ENCODE results near the gene S100A12.
"Not testable (repeated sequence)": the region's sequence is repeated elsewhere in the genome, so short reads cannot be mapped to it uniquely, and the experiment has no call there.

Gene S100A12

GRCh38 chr1:153375511-153375910 lies at the start of gene S100A12:
S100A12 (minus strand) TSS chr1:153375621; CDS start chr1:153374592, 1,029 bp downstream.
- Mint-ChIP-seq H3K27me3 (no peaks in the 10 kb centered on the region), H3K4me1 (ENCODE audit: low read depth) (peaks cover 67% of the 10 kb centered on the region), H3K36me3 (ENCODE audit: low read depth) (no peaks in the 10 kb centered on the region), H3K9me3 (no peaks in the 10 kb centered on the region), H3K27ac (peak within 1 kb of the TSS; percentile 52), H3K4me3 (no peak within 1 kb of the TSS)
- intact Hi-C loops (cut with micrococcal nuclease): no loop called here

- Mint-ChIP-seq H3K27ac (no peak overlapping the region), H3K4me3 (no peak overlapping the region), H3K9me3 (no peaks in the 10 kb centered on the region), H3K4me1 (ENCODE audit: low read depth) (no peaks in the 10 kb centered on the region), H3K27me3 (peaks cover 45% of the 10 kb centered on the region), H3K36me3 (ENCODE audit: low read depth) (no peaks in the 10 kb centered on the region)
- intact Hi-C loops (cut with micrococcal nuclease): no loop called here
Observed at GRCh38 chr1:153422450-153423068, 47.1 kb upstream of the S100A12 start.

- H3K27me3 Mint-ChIP-seq: peaks cover 32% of the 10 kb centered on the region
- intact Hi-C loops (cut with micrococcal nuclease): no loop called here
Observed at GRCh38 chr1:153420306-153420705, 44.9 kb upstream of the S100A12 start.

GRCh38 chr1:153419436-153419793 lies 44.0 kb upstream of the S100A12 start:
- H3K9me3 Mint-ChIP-seq; H3K27ac Mint-ChIP-seq; H3K4me1 Mint-ChIP-seq (ENCODE audit: low read depth); H3K36me3 Mint-ChIP-seq (ENCODE audit: low read depth); H3K4me3 Mint-ChIP-seq; intact Hi-C loops (cut with micrococcal nuclease): not testable (repeated sequence)
- peaks cover 29% of the 10 kb centered on the region for H3K27me3 Mint-ChIP-seq

More at GRCh38 chr1:153420306-153420705, 44.9 kb upstream of the S100A12 start:
- Mint-ChIP-seq H3K27ac (no peak overlapping the region), H3K9me3 (no peaks in the 10 kb centered on the region), H3K4me1 (ENCODE audit: low read depth) (no peaks in the 10 kb centered on the region), H3K36me3 (ENCODE audit: low read depth) (no peaks in the 10 kb centered on the region), H3K4me3 (no peak overlapping the region)

GRCh38 chr1:153418758-153419435 lies 43.5 kb upstream of the S100A12 start:
- H3K27ac Mint-ChIP-seq; H3K9me3 Mint-ChIP-seq; H3K4me1 Mint-ChIP-seq (ENCODE audit: low read depth); intact Hi-C loops (cut with micrococcal nuclease); H3K4me3 Mint-ChIP-seq; H3K36me3 Mint-ChIP-seq (ENCODE audit: low read depth): not testable (repeated sequence)
- peaks cover 27% of the 10 kb centered on the region for H3K27me3 Mint-ChIP-seq

GRCh38 chr1:153417136-153417888 lies 41.9 kb upstream of the S100A12 start:
- H3K36me3 Mint-ChIP-seq (ENCODE audit: low read depth): no peaks in the 10 kb centered on the region
- H3K4me3 Mint-ChIP-seq: no peak overlapping the region

GRCh38 chr1:153415850-153416570 lies 40.6 kb upstream of the S100A12 start, which contains the start of gene S100A7A:
S100A7A (plus strand) TSS chr1:153416520; CDS start chr1:153418083, 1,563 bp downstream.
- Mint-ChIP-seq H3K36me3 (ENCODE audit: low read depth) (no peaks in the 10 kb centered on the region), H3K9me3 (no peaks in the 10 kb centered on the region), H3K4me3 (no peak within 1 kb of the TSS), H3K4me1 (ENCODE audit: low read depth) (no peaks in the 10 kb centered on the region), H3K27me3 (peaks cover 28% of the 10 kb centered on the region), H3K27ac (no peak within 1 kb of the TSS)
- intact Hi-C loops (cut with micrococcal nuclease): no loop called here

More at GRCh38 chr1:153417136-153417888, 41.9 kb upstream of the S100A12 start:
- Mint-ChIP-seq H3K27me3 (peaks cover 26% of the 10 kb centered on the region), H3K4me1 (ENCODE audit: low read depth) (no peaks in the 10 kb centered on the region), H3K27ac (no peak overlapping the region), H3K9me3 (no peaks in the 10 kb centered on the region)
- intact Hi-C loops (cut with micrococcal nuclease): no loop called here

- H3K27ac Mint-ChIP-seq; intact Hi-C loops (cut with micrococcal nuclease); H3K9me3 Mint-ChIP-seq; H3K36me3 Mint-ChIP-seq (ENCODE audit: low read depth); H3K4me1 Mint-ChIP-seq (ENCODE audit: low read depth); H3K4me3 Mint-ChIP-seq: not testable (repeated sequence)
- peaks cover 29% of the 10 kb centered on the region for H3K27me3 Mint-ChIP-seq
Observed at GRCh38 chr1:153413961-153414360, 38.5 kb upstream of the S100A12 start.

- H3K36me3 Mint-ChIP-seq (ENCODE audit: low read depth); H3K27ac Mint-ChIP-seq; H3K9me3 Mint-ChIP-seq; intact Hi-C loops (cut with micrococcal nuclease); H3K4me3 Mint-ChIP-seq: not testable (repeated sequence)
- Mint-ChIP-seq H3K4me1 (ENCODE audit: low read depth) (peaks cover 33% of the 10 kb centered on the region), H3K27me3 (peaks cover 28% of the 10 kb centered on the region)
Observed at GRCh38 chr1:153407274-153407673, 31.9 kb upstream of the S100A12 start.

- intact Hi-C loops (cut with micrococcal nuclease): loop anchor here (2.0 kb wide), 1 partner anchor 15 kb away; the partner anchor contains the start of gene S100A8
- H3K9me3 Mint-ChIP-seq; H3K4me3 Mint-ChIP-seq; H3K36me3 Mint-ChIP-seq (ENCODE audit: low read depth); H3K27ac Mint-ChIP-seq: not testable (repeated sequence)
- H3K4me1 Mint-ChIP-seq (ENCODE audit: low read depth): peaks cover 41% of the 10 kb centered on the region
- peaks cover 26% of the 10 kb centered on the region for H3K27me3 Mint-ChIP-seq
Observed at GRCh38 chr1:153405825-153406599, 30.6 kb upstream of the S100A12 start.

GRCh38 chr1:153404768-153405167 lies 29.3 kb upstream of the S100A12 start:
- Mint-ChIP-seq H3K9me3 (no peaks in the 10 kb centered on the region), H3K4me1 (ENCODE audit: low read depth) (peaks cover 45% of the 10 kb centered on the region), H3K27ac (no peak overlapping the region), H3K36me3 (ENCODE audit: low read depth) (no peaks in the 10 kb centered on the region), H3K4me3 (no peak overlapping the region), H3K27me3 (peaks cover 19% of the 10 kb centered on the region)
- intact Hi-C loops (cut with micrococcal nuclease): loop anchor here (1.0 to 5.0 kb wide), 3 partner anchors 14 to 88 kb away; partner anchors contain the start of gene S100A8

- Mint-ChIP-seq H3K9me3 (no peaks in the 10 kb centered on the region), H3K27me3 (peaks cover 13% of the 10 kb centered on the region), H3K36me3 (ENCODE audit: low read depth) (no peaks in the 10 kb centered on the region), H3K4me3 (no peak overlapping the region), H3K27ac (peak overlapping the region; percentile 49), H3K4me1 (ENCODE audit: low read depth) (peaks cover 49% of the 10 kb centered on the region)
- intact Hi-C loops (cut with micrococcal nuclease): loop anchor here (1.0 to 5.0 kb wide), 3 partner anchors 13 to 88 kb away; partner anchors contain the start of gene S100A8
Observed at GRCh38 chr1:153404086-153404635, 28.7 kb upstream of the S100A12 start.

Data from dendritic cell treated with granulocyte-macrophage colony-stimulating factor and Interleukin-4, amounts not matched to agents 40 ng/mL and 50 ng/mL, for 4 days (primary cell).